Measurements from ENCODE around the gene ISM1. TPM values are rescaled to one million over a fixed set of nuclear protein-coding genes. Genes with fewer than 3 reads are reported as not detected.

ISM1 gene
- total and polyA plus RNA-seq, 7 donors, result 0.60 to 3.3 (median 1.5) TPM; not detected in 1

- no peaks in the 10 kb centered on the region for H3K27me3 ChIP-seq
- WGBS, 2 donors, result 68 to 93% methylated on average over 2 of the region's 2 CpGs
Measured at GRCh38 chr20:13338097-13338661, 117.1 kb downstream of the ISM1 start.

GRCh38 chr20:13338999-13339411 lies 117.9 kb downstream of the ISM1 start:
- peak in 1 of 4 donors; percentile 16 for TF ChIP-seq POLR2AphosphoS5 (IDR thresholded peaks at IDR 0.05)
- TF ChIP-seq EP300 (IDR thresholded peaks at IDR 0.05), result no peak
- no peak for TF ChIP-seq POLR2A (IDR thresholded peaks at IDR 0.05)
- no peak for TF ChIP-seq CTCF (IDR thresholded peaks at IDR 0.05)
- peaks cover 0 to 40% (median 30%) of the 10 kb centered on the region in 4 donors for H3K4me1 ChIP-seq
- no peak overlapping the region for H3K4me3 ChIP-seq
- intact Hi-C loops (cut with DNase I), result loop anchor here (5.0 kb wide), 1 partner anchor 73 kb away; no protein-coding TSS in a partner anchor
- no peak for DNase-seq
- no peaks in the 10 kb centered on the region for H3K9me3 ChIP-seq
- no peaks in the 10 kb centered on the region for H3K36me3 ChIP-seq
- H3K27ac ChIP-seq, result no peak overlapping the region
- H3K27me3 ChIP-seq, result no peaks in the 10 kb centered on the region
- 44 to 77% methylated on average over 3 of the region's 3 CpGs for WGBS, 2 donors

More at GRCh38 chr20:13338097-13338661, 117.1 kb downstream of the ISM1 start:
- no peaks in the 10 kb centered on the region for H3K9me3 ChIP-seq
- no peaks in the 10 kb centered on the region for H3K36me3 ChIP-seq
- no peak for DNase-seq
- H3K27ac ChIP-seq, result peak overlapping the region in 1 of 4 donors; percentile 14
- H3K4me3 ChIP-seq, result no peak overlapping the region
- H3K4me1 ChIP-seq, result peaks cover 0 to 48% (median 37%) of the 10 kb centered on the region in 4 donors
- no peak for TF ChIP-seq POLR2AphosphoS5 (IDR thresholded peaks at IDR 0.05)
- TF ChIP-seq POLR2A (IDR thresholded peaks at IDR 0.05), result no peak
- no peak for TF ChIP-seq EP300 (IDR thresholded peaks at IDR 0.05)
- TF ChIP-seq CTCF (IDR thresholded peaks at IDR 0.05), result no peak
- intact Hi-C loops (cut with DNase I), result loop anchor here (5.0 kb wide), 1 partner anchor 74 kb away; no protein-coding TSS in a partner anchor

GRCh38 chr20:13340088-13340487 lies 119.0 kb downstream of the ISM1 start:
- TF ChIP-seq POLR2AphosphoS5 (IDR thresholded peaks at IDR 0.05) (no peak), EP300 (IDR thresholded peaks at IDR 0.05) (no peak), POLR2A (IDR thresholded peaks at IDR 0.05) (no peak), CTCF (IDR thresholded peaks at IDR 0.05) (no peak)
- intact Hi-C loops (cut with DNase I), result no loop called here
- 65 to 84% methylated on average over 2 of the region's 2 CpGs for WGBS, 2 donors

GRCh38 chr20:13341737-13342393 lies 120.8 kb downstream of the ISM1 start:
- H3K36me3 ChIP-seq, result no peaks in the 10 kb centered on the region
- DNase-seq, result no peak
- no peak overlapping the region for H3K4me3 ChIP-seq
- 80 to 86% methylated on average over 9 of the region's 9 CpGs for WGBS, 2 donors
- intact Hi-C loops (cut with DNase I), result no loop called here
- H3K9me3 ChIP-seq, result no peaks in the 10 kb centered on the region
- H3K4me1 ChIP-seq, result peaks cover 0 to 43% (median 32%) of the 10 kb centered on the region in 4 donors
- H3K27ac ChIP-seq, result no peak overlapping the region
- TF ChIP-seq CTCF (IDR thresholded peaks at IDR 0.05), result no peak
- TF ChIP-seq EP300 (IDR thresholded peaks at IDR 0.05), result no peak
- no peak for TF ChIP-seq POLR2A (IDR thresholded peaks at IDR 0.05)
- no peak for TF ChIP-seq POLR2AphosphoS5 (IDR thresholded peaks at IDR 0.05)
- H3K27me3 ChIP-seq, result no peaks in the 10 kb centered on the region

More at GRCh38 chr20:13340088-13340487, 119.0 kb downstream of the ISM1 start:
- Histone ChIP-seq H3K36me3 (no peaks in the 10 kb centered on the region), H3K27me3 (no peaks in the 10 kb centered on the region), H3K27ac (peak overlapping the region in 2 of 4 donors; percentile 25 to 33), H3K9me3 (no peaks in the 10 kb centered on the region), H3K4me1 (peaks cover 0 to 36% (median 27%) of the 10 kb centered on the region in 4 donors), H3K4me3 (no peak overlapping the region)
- no peak for DNase-seq
